Fibroblast of gingiva (primary cell): Measurements from ENCODE around the gene ABCC4.
"Not testable (repeated sequence)": the region's sequence is repeated elsewhere in the genome, so short reads cannot be mapped to it uniquely, and the experiment has no call there.

Experiments used
- DNase-seq: peaks from one replicate; pipeline ENCODE4 v3.0.0-alpha.2; 2011; ENCODE audit warnings: low read depth

The ABCC4 gene

DNA sequence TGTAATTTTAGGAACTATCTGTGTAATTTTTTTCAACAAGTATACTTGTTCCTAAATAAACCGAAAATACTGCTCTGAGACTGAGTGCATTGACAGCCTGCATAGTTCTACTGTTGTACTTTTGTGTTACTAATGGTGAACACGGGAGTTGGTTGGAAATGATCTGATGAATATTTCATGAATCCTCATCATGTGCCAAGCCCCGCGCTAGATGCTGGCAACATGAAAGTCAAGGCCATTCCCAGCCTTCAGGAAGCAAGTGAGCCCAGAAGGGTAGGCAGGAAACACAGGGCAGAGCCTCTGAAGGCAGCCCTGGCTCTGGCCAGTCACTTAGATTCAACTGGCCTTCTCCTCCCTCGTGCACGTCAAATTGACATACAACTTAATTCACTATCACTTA lies 106.1 kb downstream of the ABCC4 start:
- peak; percentile 59 for DNase-seq

DNA sequence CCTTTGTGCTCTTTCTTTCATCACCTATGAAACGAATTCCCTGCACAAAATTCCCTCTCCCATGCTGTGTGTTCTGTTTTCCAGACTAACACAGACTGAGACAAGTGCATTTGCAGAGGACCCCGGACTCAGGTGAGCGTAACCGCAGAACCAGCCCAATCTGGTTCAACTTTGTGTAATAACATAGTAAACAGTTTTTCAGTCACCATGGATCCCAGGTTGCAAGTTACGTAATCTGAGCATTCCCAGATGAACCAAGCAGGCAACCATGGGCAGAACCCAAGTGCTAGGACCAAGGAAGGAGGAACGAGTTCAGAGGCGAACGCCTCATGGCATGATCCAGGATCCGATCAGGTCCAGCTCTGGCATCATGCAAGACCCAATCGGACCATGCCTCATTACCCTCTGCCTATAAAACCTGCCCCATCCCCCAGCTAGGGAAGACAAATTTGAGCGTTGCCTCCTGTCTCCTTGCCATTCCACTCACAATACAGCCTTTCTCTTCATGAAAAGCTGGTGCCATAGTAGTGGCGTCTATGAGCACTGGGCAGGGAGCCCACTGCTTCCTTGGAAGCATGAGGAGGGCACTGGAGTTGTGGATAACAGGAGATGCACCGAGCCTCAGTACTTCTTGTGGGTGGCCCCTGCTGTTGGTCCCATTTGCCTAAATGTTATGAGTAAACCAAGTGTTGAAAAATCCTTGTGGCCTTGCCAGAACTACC lies 107.6 kb downstream of the ABCC4 start:
- DNase-seq = no peak

DNA sequence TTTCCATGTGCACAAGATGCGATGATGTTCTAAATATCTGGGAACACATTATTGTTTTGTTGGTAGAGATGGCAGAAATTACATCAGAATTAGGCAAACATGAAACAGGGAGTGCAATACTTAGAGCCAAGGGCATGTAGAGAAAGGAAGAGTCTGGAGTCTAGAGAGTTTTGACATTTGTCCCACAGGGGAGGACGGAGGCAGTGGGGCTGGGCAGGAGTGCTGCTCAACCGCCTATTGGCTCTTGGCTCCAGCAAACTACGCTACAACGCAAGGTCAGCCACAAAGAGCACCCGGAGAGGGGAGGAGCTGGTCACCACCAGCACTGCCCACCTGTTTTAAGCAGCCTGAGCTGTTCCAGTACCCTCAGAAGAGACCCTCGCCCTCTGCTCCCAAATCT lies 108.3 kb downstream of the ABCC4 start:
- DNase-seq = no peak

DNA sequence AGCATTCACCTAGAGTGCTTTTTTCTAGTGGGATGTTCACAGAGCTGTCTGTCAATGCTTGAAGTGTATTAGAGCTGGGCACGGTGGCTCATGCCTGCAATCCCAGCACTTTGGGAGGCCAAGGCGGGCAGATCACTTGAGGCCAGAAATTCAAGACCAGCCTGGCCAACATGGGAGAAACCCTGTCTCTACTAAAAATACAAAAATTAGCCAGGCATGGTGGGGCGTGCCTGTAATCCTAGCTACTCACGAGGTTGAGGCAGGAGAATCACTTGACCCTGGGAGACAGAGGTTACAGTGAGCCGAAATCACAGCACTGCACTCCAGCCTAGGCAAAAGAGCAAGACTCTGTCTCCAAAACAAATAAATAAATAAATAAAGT lies 108.7 kb downstream of the ABCC4 start:
- not testable (repeated sequence) for DNase-seq

DNA sequence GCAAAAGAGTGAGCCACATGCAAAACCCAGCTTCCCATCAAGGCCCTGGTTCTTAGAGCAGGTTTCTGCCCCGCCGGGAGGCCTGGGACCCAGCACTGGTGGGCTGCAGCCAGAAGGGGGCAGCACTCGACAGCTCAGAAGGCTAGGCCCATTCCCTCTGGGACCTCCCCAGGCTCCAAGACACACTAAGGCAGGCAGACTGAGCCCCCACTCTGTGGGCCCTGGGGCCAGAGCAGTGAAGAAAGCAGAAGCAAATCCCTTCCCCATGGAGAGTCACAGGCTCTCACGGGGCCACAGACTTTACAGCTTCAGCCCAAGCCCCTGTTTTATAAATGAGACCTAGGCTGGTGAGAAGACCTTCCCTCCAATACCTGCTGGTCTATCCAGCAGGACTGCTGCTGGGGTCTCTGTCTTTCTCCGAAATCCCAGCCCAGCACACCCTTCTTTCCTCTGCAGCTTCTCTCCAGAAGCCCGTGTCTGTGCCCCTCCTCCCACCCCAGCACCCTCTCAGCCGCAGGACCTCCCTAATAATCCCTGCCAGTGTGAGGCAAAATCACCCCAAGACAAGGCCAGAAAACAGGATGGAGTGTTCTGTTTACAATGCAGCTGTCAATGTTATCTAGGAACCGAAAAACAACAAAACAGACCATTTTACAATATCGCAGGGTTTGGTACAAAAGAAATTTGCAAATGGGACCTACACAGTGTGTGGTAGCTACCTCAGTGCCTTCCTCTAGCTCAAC lies 109.3 kb downstream of the ABCC4 start:
- peak; percentile 71 for DNase-seq

DNA sequence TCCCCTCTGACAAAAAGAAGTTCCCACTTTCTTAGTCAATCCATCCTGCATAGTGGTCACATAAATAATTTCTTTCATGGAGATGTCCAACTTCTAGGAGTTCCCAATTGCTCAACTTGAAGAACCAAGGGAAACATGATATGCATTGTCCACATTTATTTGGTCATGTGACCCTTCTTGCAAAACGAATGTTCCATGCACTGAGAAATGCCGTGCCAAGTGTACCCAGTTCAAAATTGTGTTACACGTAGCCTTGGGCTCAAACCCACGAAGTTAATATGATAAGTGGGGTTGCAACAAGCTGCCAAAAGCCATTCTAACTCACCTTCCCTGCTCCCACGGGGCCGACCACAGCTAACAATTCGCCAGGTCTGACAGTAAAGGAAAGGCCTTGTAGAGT lies 113.1 kb downstream of the ABCC4 start:
- DNase-seq = peak; percentile 83

DNA sequence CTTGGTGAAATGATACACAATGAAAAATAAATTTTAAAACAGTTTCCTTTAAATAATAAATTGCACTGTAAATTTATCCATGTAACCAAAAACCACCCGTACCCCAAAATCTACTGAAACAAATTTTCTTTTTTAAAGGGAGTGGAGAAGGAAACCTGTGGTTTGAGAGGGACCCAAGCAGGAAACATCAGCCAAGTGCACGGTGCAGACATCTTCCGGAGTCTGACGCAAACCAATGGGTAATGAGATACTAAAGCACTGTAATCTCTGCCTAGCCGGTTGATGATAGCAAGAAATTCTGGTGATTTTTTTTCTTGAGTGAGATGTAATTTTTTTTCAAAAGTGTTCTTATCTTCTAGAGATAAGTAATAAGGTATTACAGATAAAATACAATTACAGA lies 115.4 kb downstream of the ABCC4 start:
- DNase-seq = no peak

DNA sequence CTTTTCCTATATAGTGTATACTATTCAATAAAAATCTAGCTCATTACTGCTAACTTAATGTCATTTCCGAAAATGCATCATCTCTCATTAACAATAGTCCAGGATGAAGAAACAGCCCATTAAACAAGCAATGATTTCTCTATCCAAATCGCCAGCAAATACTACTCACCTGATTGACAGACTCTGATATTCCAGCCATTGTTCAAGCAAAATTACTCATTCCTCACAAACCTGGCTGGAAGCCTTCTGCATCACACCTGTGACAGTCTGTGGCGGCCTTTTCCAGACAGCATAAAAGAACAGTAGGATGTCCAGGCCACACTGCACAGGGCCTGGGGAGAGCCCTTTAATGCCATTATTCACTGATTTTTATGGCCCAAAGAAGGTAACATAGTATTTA lies 115.9 kb downstream of the ABCC4 start:
- no peak for DNase-seq

DNA sequence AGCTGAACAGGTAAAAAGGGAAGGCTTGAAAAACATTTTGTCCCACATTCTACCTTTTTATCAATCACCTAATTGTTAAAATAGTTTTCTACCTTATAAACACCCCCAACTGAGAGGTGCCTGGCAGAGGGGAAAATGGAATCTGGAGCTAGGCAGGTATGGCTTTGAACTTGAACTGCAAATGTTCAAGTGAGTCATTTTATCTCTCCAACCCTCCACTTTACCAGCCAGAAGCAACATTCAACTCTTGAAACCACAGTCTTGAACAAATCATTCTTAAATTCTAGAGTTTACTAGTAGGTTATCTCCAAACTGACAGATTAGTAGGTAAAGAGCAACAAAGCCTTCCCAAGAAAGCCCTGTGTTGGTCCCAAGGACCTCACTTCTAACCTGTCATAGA lies 116.9 kb downstream of the ABCC4 start:
- no peak for DNase-seq

DNA sequence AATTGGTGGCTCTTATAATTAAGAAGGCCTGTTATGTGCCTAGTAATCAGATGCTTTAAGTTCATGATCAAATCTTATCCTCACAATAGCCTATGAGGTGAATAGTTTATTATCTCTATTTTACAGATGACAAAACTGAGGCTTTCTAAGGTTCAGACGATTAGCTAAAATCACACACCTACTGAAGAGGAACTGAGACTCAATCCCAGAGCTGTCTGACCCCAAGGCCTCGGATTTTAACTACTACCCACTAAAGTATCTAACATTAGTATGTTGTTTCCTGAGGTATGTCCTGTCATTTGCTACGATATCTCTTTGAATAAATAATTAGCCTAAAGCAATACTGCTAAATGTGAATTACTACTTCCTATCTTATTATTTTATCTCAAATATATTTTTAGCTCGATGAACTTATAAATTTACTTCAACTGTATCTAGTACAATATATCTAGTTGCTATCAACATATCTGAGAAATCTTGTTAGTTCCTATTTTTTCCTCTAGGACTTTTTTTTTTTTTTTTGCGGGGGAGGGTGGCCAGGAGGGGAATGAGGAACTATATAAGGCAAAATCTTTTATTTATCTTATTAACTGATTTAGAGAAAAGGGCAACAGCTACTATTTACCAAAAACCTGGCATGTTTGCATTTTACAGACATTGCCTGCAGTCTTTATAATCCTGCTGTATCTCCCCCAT lies 118.5 kb downstream of the ABCC4 start:
- no peak for DNase-seq

DNA sequence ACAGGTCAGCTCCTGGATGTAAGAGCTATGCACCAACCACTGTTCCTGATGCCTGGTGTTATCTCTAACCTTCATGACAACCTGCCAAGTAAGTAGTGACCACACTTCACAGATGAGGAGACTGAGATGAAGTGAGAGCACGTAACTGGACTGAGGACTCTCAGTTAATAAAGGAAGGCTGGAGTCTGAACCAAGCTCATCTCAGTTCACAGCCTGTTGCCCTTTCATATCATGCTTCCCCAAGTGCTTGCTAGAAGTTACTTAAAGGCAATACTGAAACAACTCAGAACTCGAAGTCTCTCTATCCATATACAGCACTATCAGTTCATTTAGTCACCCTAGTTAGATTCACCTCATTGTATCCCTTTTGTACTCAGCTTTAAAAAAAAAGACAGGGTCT lies 119.7 kb downstream of the ABCC4 start:
- DNase-seq = no peak

DNA sequence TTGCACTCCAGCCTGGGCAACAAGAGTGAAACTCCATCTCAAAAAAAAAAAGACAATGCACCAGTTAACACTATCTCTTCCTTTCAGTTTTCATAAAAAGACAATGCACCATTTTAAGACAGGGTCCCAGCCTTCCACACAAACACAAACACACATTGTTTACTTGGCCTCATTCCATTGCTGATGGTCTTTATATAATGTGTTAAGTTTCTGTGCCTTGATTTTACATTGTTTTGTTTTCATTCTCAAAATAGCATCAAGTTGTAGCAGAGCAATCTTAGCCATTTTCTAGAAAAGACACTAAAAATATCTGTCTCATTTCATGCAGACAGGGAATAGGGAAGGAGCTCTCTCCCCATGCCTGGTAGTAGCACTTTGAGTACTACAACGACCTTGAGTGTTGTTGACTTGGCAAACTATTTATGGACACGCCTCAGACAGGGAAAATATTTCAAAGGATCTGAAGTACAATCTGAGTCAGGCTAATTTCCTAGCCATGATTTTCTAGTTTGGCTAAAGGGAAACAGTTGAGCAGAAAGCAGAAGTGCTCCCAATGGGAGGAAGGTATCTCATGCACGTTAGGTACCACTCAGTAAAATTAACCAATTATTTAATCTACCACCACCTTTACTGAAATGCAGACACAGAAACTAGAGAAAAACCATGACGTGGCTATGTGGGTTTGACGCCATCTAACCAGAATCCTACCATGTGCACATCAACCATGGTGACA lies 120.6 kb downstream of the ABCC4 start:
- DNase-seq = no peak

DNA sequence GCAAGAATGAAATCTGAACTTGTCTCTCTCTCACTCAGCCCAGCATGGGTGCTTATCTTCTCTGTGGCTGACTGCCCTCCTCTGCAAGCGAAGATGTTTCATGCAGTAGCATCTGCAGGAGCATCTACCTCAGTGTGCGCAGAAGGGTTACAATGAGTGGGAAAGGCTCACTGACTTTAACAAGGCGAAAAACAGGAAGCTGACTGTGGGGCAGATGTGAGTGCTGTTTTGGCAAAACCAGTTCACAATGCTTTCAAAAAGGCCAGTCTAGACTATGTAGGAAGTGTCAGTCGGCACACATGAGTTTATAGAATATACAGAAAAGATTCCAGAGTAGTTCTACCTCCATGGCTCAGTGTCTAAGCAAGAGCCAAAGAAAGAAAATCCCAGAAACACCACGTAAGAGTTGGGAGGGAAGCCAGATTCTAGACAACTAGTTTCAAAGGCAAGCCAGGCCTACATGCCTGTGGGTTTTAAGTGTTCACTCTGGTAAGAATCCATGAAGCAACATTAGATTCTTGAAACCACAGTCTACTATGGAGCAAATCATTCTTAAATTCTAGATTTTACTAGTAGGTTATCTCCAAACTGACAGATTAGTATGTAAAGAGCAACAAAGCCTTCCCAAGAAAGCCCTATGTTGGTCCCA lies 124.5 kb downstream of the ABCC4 start:
- DNase-seq = peak; percentile 72

DNA sequence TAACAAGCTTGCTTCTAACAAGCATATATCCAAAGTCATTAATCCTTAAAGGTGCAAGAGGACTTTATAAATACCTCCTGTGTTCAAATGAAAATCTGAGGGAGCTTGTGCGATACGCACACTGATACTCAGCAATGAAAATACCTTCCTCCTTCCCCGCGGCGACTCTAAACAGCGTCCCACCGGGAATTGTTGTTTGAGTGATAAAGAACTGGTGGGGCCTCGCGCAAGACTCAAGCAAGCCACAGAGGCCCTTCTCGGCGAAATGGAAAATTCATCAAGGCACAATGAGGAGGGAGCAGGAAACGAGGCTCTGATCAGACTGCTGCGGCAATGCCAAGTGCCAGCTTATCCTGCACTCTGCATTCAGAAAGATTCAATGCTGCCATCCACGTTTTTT lies 126.7 kb downstream of the ABCC4 start:
- no peak for DNase-seq

DNA sequence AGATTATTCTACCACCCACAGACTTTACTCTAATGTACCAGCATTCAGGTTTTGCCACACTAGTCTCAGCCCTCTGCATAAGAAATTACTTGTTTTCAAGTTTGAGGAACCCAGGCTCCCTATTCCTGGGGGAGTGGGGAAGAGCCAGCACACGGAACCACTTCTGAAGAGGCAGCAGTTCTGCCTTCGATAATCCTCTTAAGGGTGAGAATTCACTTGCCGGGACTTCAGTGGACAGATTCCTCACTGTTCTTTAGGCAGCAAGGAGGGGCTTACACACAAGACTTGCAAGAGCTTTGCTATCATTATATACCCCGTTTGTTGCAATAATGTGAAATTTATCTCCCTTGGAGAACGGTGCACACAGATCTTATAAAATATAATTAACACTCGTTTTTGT lies 133.1 kb downstream of the ABCC4 start:
- no peak for DNase-seq

DNA sequence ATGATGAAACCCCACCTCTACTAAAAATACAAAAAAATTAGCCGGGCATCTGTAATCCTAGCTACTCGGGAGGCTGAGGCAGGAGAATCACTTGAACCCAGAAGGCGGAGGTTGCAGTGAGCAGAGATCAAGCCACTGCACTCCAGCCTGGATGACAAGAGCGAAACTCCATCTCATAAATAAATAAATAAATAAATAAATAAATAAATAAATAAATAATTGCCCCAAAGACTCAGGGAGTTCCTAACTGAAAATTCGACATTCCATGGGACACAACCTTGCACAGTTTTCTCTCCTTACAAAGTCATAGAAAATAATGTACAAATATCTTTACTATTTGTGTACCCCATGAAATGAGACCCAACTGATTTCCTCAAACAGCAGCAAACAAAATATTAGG lies 134.2 kb downstream of the ABCC4 start:
- DNase-seq = not testable (repeated sequence)

DNA sequence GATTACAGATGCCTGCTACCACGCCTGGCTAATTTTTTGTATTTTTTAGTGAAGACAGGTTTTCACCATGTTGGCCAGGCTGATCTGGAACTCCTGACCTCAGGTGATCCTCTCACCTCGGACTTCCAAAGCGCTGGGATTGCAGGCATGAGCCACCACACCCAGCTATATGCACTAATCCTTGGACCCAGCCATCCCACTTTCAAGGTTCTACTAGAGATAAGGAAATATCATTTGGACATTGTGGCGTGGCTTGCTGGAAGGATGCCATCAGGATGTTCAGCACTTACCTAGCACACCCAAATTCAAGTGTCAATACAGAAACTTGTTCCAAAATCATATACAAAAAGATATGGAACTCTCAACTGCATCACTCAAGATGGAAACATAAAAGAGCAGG lies 136.4 kb downstream of the ABCC4 start:
- DNase-seq = no peak

DNA sequence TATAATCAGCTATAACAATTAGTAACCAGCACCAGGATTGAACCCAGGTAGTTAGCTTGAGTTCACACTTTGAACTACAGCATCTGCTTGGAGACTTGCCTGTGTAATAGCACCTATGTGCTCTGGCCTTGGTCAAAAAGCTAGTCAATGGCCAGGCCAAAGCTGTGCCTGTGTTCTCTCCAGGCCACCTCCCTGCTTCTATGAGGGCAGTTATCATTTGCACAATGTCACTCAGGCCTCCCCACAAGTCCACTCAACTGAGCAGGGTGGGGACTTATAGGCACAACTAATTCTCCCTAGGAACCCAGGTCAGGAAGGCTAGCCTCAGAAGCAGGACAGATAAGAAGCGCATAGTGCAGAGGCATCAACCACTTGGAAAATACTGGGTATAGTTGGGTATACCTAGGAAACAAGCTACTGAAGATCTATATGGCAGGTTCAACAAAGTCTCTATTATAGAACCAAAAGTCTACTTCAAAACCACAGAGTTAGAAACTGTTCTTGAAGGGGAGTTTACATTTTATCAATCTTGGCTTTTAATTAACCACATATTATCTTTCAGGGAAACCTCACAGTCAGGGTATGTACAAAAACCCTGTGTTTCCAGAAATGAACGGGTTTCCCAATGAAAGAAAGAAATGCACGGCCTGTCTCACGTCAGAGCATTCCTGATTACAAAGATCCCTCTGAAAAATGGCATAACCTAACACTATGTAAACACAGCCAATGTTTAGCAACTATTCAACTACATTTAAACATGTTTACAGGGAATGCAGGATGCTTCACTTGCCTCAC lies 140.9 kb downstream of the ABCC4 start:
- peak; percentile 83 for DNase-seq

DNA sequence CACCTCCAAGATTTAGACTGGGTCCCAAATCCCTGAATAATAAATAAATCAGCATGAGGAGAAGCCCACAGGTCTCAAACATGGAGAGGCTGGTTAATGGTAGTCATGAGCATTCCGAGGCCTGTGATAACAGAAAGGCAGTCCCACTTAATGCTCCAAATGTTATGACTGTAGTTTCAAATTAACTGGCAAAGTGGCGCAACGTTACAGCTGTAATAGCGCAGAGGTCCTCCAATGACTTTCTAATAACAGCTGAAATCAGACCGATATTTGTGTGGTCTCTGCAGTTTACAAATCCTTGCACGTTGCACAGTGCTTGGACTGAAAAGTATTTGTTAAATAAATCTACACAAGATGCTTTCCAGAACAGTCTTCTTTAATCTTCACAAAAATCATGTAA lies 141.8 kb downstream of the ABCC4 start:
- no peak for DNase-seq

DNA sequence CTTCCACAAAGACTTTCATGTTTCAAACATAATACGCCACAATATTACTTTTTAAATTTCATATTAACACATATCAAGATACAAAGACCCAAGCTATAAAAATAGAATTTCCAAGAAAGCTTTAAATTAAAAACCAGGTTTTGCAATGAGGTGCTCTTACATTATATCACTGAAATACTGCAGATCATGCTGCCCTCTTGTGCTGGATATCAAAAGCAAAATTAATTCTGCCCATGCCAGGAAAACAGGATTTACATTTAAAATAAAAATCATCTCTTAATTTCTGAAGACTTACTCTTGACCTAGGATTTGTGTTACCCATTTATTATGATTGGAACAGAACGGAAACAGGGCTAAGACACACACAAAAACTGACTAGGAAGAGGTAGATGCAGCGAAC lies 145.0 kb downstream of the ABCC4 start:
- DNase-seq = peak; percentile 37

DNA sequence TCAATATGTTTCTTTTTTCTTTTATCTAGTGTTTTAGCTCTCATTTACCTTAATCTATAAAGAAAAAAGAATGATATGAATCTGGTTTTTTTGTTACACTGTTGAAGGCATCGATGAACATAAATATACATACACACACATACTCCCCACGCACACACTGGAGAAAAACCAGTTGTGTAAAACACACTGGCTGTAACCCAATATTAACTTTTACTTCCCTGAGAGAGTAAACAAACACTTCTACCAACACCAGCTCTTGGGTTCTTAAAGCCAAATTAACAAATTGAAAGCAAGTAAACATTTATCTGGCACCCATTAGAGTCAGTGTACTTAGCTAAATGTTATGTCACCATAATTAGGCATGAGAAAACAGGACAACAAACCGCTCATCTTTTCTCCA lies 145.7 kb downstream of the ABCC4 start:
- no peak for DNase-seq
